K562 (cell line): ENCODE measurements around the gene TMIGD3. TPM values are rescaled to one million over a fixed set of nuclear protein-coding genes. Genes with fewer than 3 reads are reported as not detected.
A peak's percentile ranks its signal among the peaks of the same experiment; 100 is the strongest.

Experiments used
- ATAC-seq: fragments of 200-7000 bp; cut with Tn5 transposase; 3 replicates; pipeline ENCODE4 v1.9.1; 2020; ENCODE audit warnings: moderate library complexity
- BruUV-seq: library from RNA; stranded (reverse); fragments of 400-500 nt; replicated peaks from 2 replicates; lab custom pipeline; 2021; lab: Mats Ljungman, UMichigan
- CTCF ChIA-PET: fragments of 300-600 bp; formaldehyde crosslinking; extraction: SDS; loops from one replicate; lab custom pipeline; 2021; ENCODE audit warnings: low intra/inter-chr PET ratio; lab: Yijun Ruan, JAX
- POLR2A ChIA-PET: fragments of 300-600, 350-650 bp; sonication (Branson Sonifier 250); formaldehyde crosslinking; extraction: SDS; loops from one replicate; lab custom pipeline; 2021; ENCODE audit warnings: antibody characterized with exemption, inconsistent platforms; lab: Yijun Ruan, JAX
- DNase-seq, 4 experiments: peaks; one replicate each; pipeline versions ENCODE4 v3.0.0 to v3.0.0-alpha.2; 2011 to 2018; ENCODE audit warnings: low spot score in 3 of 4, mixed read lengths in 3 of 4; ENCODE audit errors: extremely low read depth in 1 of 4
- FAIRE-seq: peaks from 2 replicates; lab custom pipeline; 2011; peaks lifted over from hg19 to GRCh38; lab: Jason Lieb, UNC
- H2AFZ ChIP-seq: 2 replicates; pipeline ENCODE4 v1.6.0; 2011; ENCODE audit warnings: low read depth, low read length, control low read depth, inconsistent platforms
- H3K27ac ChIP-seq: fragments of 200-600 bp; 3 replicates; pipeline ENCODE4 v1.8.0; 2011; ENCODE audit warnings: low read depth, mild to moderate bottlenecking, control low read depth, inconsistent platforms, low read length, moderate library complexity, mixed read lengths; ENCODE audit errors: extremely low read depth
- H3K27me3 ChIP-seq, 2 experiments: fragments of 300-600 bp in 1 of 2; 2 replicates in 1 of 2; 3 replicates in 1 of 2; pipeline versions ENCODE4 v1.6.0 to v1.8.0; 2011; ENCODE audit warnings: inconsistent platforms in 2 of 2, low read length in 2 of 2, mild to moderate bottlenecking in 1 of 2, mixed read lengths in 1 of 2, moderate library complexity in 1 of 2; ENCODE audit not compliant: control insufficient read depth in 2 of 2, insufficient read depth in 2 of 2
- H3K36me3 ChIP-seq: fragments of 300-600 bp; 3 replicates; pipeline ENCODE4 v1.8.0; 2011; ENCODE audit warnings: mild to moderate bottlenecking, low read length, inconsistent platforms; ENCODE audit not compliant: control insufficient read depth, insufficient read depth
- H3K4me1 ChIP-seq, 2 experiments: fragments of 200-600 bp in 1 of 2; replicated peaks in 1 of 2; 2 replicates in 1 of 2; 3 replicates in 1 of 2; pipeline versions ENCODE4 v1.5.1 to v1.8.0; 2011; ENCODE audit warnings: inconsistent platforms in 2 of 2, low read length in 2 of 2, mild to moderate bottlenecking in 1 of 2, mixed read lengths in 1 of 2, moderate library complexity in 1 of 2; ENCODE audit not compliant: control insufficient read depth in 2 of 2, insufficient read depth in 2 of 2
- H3K4me2 ChIP-seq: 2 replicates; pipeline ENCODE4 v1.6.1; 2011; ENCODE audit warnings: low read length, control low read depth, inconsistent platforms, mixed read lengths; ENCODE audit not compliant: insufficient read depth
- H3K4me3 ChIP-seq: fragments of 200-600 bp; sonication (generic), shearing (Covaris generic); 2 replicates; pipeline ENCODE4 v1.5.1; 2016; ENCODE audit warnings: control low read depth, inconsistent platforms
- H3K79me2 ChIP-seq: fragments of 200-600 bp; 3 replicates; pipeline ENCODE4 v1.8.0; 2011; ENCODE audit warnings: low read length, inconsistent platforms; ENCODE audit not compliant: control insufficient read depth, insufficient read depth
- H3K9ac ChIP-seq, 2 experiments: 2 replicates each; pipeline versions ENCODE4 v1.6.0 to v1.6.1; 2011; ENCODE audit warnings: low read depth in 2 of 2, low read length in 2 of 2, control low read depth in 1 of 2, inconsistent platforms in 1 of 2, mild to moderate bottlenecking in 1 of 2, mixed read lengths in 1 of 2; ENCODE audit not compliant: insufficient read depth in 1 of 2
- H3K9me1 ChIP-seq: one replicate; pipeline ENCODE4 v1.6.0; 2011; ENCODE audit warnings: inconsistent platforms, mild to moderate bottlenecking, low read length, moderate library complexity; ENCODE audit not compliant: control insufficient read depth, insufficient read depth
- H3K9me3 ChIP-seq: replicated peaks from 2 replicates; pipeline ENCODE4 v1.5.1; 2011; ENCODE audit warnings: low read depth, low read length, inconsistent platforms; ENCODE audit not compliant: control insufficient read depth, insufficient read depth
- H4K20me1 ChIP-seq: replicated peaks from 2 replicates; pipeline ENCODE4 v1.6.1; 2011; ENCODE audit warnings: low read length, inconsistent platforms, mixed read lengths; ENCODE audit not compliant: control insufficient read depth, insufficient read depth
- ASH1L ChIP-seq: fragments of 450-650 bp; IDR thresholded peaks from 2 replicates; pipeline ENCODE4 v1.6.1; 2018; ENCODE audit warnings: borderline replicate concordance, mild to moderate bottlenecking, low read depth; ENCODE audit not compliant: partially characterized antibody
- BACH1 ChIP-seq: fragments of 200-800 bp; sonication (Bioruptor generic); IDR thresholded peaks from 2 replicates; pipeline ENCODE4 v1.6.1; 2016; ENCODE audit warnings: missing genetic modification characterization, missing compliant biosample characterization
- CEBPB ChIP-seq: fragments of 450-650 bp; IDR thresholded peaks from 2 replicates; pipeline ENCODE4 v1.6.1; 2016; ENCODE audit warnings: missing genetic modification characterization, missing compliant biosample characterization
- CREBBP ChIP-seq: IDR thresholded peaks from one replicate; pipeline ENCODE4 v1.6.1; 2012; ENCODE audit warnings: low read depth, mild to moderate bottlenecking, control low read depth, inconsistent platforms, low read length
- EHMT2 ChIP-seq: fragments of 450-650 bp; IDR thresholded peaks from 2 replicates; pipeline ENCODE4 v1.6.1; 2018; ENCODE audit warnings: antibody characterized with exemption
- GABPA ChIP-seq: fragments of 200-800 bp; sonication (Bioruptor generic); conservative IDR thresholded peaks from 2 replicates; pipeline ENCODE4 v1.6.1; 2016; ENCODE audit warnings: low read depth, missing genetic modification characterization, missing compliant biosample characterization
- HDAC6 ChIP-seq: IDR thresholded peaks from 2 replicates; pipeline ENCODE4 v1.6.1; 2012; ENCODE audit warnings: low read depth, mild to moderate bottlenecking, control low read depth, inconsistent platforms, low read length, moderate library complexity
- HDGF ChIP-seq: fragments of 450-650 bp; IDR thresholded peaks from 2 replicates; pipeline ENCODE4 v1.6.1; 2016
- HMGN3 ChIP-seq: IDR thresholded peaks from 2 replicates; pipeline ENCODE4 v1.6.1; 2011; ENCODE audit warnings: borderline replicate concordance, low read depth, mild to moderate bottlenecking, mixed read lengths, low read length; ENCODE audit not compliant: insufficient read length; ENCODE audit errors: extremely low read depth
- NR2F6 ChIP-seq: fragments of 450-650 bp; formaldehyde crosslinking; IDR thresholded peaks from 2 replicates; pipeline ENCODE4 v1.4.0; 2020; ENCODE audit warnings: mild to moderate bottlenecking
- SMARCB1 ChIP-seq: IDR thresholded peaks from 2 replicates; pipeline ENCODE4 v1.6.1; 2011; ENCODE audit warnings: improper control_type of control experiment, low read depth; ENCODE audit not compliant: insufficient read length
- TAF7 ChIP-seq: fragments of 450-650 bp; IDR thresholded peaks from 2 replicates; pipeline ENCODE4 v1.6.1; 2016; ENCODE audit warnings: missing genetic modification characterization, missing compliant biosample characterization
- TAL1 ChIP-seq: fragments of 450-650 bp; IDR thresholded peaks from 2 replicates; pipeline ENCODE4 v1.6.1; 2016; ENCODE audit warnings: mild to moderate bottlenecking
- TRIM28 ChIP-seq: fragments of 450-650 bp; IDR thresholded peaks from 2 replicates; pipeline ENCODE4 v1.6.1; 2017
- U2AF2 ChIP-seq: fragments of 200-400 bp; formaldehyde crosslinking; optimal IDR thresholded peaks from 2 replicates; pipeline ENCODE3; 2017; ENCODE audit warnings: low read depth, mild to moderate bottlenecking, low read length
- ZNF766 ChIP-seq: fragments of 200-800 bp; sonication (Bioruptor generic); conservative IDR thresholded peaks from 2 replicates; pipeline ENCODE4 v1.6.1; 2016; ENCODE audit warnings: missing genetic modification characterization, missing compliant biosample characterization
- WGBS: fragments of 100-300 bp; shearing (Covaris generic); methylation state at CpG from one replicate; pipeline ENCODE4 v1.1.6; 2016; ENCODE audit warnings: low coverage, mixed read lengths; ENCODE audit not compliant: insufficient coverage; ENCODE audit errors: missing lambda C conversion rate; 5-methylcytosine and 5-hydroxymethylcytosine counted together
- in situ Hi-C: fragments of 300-500 bp; cut with MboI; formaldehyde crosslinking; loops from 4 replicates; pipeline ENCODE4 v1.15.0; 2018; ENCODE audit warnings: inconsistent platforms, mixed read lengths
- intact Hi-C: fragments of 100-400 bp; cut with micrococcal nuclease; formaldehyde crosslinking; loops from 2 replicates; pipeline ENCODE4 v1.14.2; 2022
- polyA plus RNA-seq, 8 experiments: library from polyadenylated mRNA; depleted of rRNA in 4 of 8; stranded (reverse) in 5 of 8; unstranded in 3 of 8; fragments of >200 nt; fragmentation: Nextera tagmentation in 2 of 8; fragmentation: Illumina TruSeq in 1 of 8; extraction: Ambion mirVana in 2 of 8; extraction: Trizol in 1 of 8; gene quantifications; 2 replicates each; pipeline versions ENCODE4 v1.2.1 to v1.2.3, GENCODE V29; 2011 to 2014; ENCODE audit warnings: inconsistent platforms in 1 of 8, missing spikeins in 1 of 8
- total RNA-seq, 7 experiments: library from RNA; depleted of rRNA in 6 of 7; stranded (reverse); fragments of >200 nt in 6 of 7; fragmentation: Illumina TruSeq in 2 of 7; extraction: Trizol in 2 of 7; gene quantifications; 2 replicates each; pipeline versions ENCODE4 v1.2.1 to v1.2.3, GENCODE V29; 2011 to 2021; ENCODE audit warnings: low replicate concordance in 1 of 7
- TF ChIP-seq, protein P1 (sequence below): sonication (generic); formaldehyde crosslinking; IDR thresholded peaks from 2 replicates; pipeline ENCODE4 v1.5.0; 2020; ENCODE audit warnings: missing genetic modification reagents
- TF ChIP-seq, protein P2 (sequence below): fragments of 250-450 bp; sonication (Bioruptor Pico); IDR thresholded peaks from 2 replicates; pipeline ENCODE4 v1.5.0; 2020; ENCODE audit warnings: mild to moderate bottlenecking, borderline replicate concordance
- TF ChIP-seq, protein P3 (sequence below): fragments of 450-650 bp; formaldehyde crosslinking; IDR thresholded peaks from 2 replicates; pipeline ENCODE4 v1.4.0; 2022; ENCODE audit warnings: missing genetic modification characterization

Gene TMIGD3
- total and polyA plus RNA-seq, 9 of the 15 experiments (the other 6 are each of a cell fraction or from before 2014, with no cell fraction given) = 0.11 to 0.13 (median 0.11) TPM; not detected in 6

DNA sequence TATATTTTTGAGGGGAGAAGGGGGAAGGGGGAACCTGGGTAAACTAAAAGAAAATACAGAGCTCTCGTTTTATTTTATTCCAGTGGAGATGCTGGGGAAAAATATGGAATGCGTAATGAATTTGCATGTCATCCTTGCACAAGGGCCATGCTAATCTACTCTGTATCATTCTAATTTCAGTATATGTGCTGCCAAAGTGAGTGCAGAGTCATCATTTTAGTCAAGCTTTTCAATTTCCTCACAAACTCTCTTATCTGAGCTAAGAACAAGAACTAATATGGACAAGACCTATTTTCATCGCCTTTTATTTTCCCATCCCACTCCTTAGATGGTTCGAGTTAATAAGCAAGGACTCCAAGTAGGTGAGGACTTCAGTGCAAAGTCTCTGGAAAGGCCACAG lies 13.2 kb downstream of the TMIGD3 start (continued):
- no peak for TF ChIP-seq CREBBP
- TF ChIP-seq, protein P1, sequence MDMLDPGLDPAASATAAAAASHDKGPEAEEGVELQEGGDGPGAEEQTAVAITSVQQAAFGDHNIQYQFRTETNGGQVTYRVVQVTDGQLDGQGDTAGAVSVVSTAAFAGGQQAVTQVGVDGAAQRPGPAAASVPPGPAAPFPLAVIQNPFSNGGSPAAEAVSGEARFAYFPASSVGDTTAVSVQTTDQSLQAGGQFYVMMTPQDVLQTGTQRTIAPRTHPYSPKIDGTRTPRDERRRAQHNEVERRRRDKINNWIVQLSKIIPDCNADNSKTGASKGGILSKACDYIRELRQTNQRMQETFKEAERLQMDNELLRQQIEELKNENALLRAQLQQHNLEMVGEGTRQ (CRISPR knock-in tag) = no peak
- no peak for TF ChIP-seq BACH1

DNA sequence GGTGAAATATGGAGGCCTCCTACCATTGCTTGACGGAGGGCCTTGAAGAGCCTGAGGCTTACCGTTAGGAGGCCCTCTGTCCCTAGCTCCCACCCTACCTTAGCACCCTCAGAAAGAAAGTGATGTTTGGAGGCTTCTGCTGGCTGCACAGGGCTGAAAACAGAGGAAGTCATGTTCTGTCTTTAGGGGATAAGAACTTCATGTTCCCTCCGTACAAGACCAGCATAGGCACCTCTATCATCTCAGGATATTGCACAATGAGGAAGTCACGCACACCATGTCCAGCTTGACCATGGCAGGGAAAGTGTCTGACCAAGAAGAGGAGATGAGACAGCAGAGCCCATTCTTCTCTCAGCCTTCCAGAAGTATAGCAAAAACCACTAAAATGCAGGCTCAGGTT lies 13.8 kb downstream of the TMIGD3 start:
- no peaks in the 10 kb centered on the region; a peak in 1 of 5 replicates for H3K4me1 ChIP-seq
- in situ Hi-C loops (loop anchor here (25.0 kb wide), 1 partner anchor 848 kb away; no protein-coding TSS in a partner anchor), intact Hi-C loops (no loop called here)
- peak overlapping the region; percentile 71 for H2AFZ ChIP-seq
- H3K36me3 ChIP-seq = no peaks in the 10 kb centered on the region
- no peaks in the 10 kb centered on the region for H3K9me1 ChIP-seq
- H3K4me3 ChIP-seq = no peak overlapping the region
- 20% methylated on average over 4 of the region's 4 CpGs for WGBS
- H3K27me3 ChIP-seq = peaks cover 19 to 47% of the 10 kb centered on the region in 2 experiments; a peak in 4 of 5 replicates
- no peak overlapping the region for H3K9ac ChIP-seq
- ChIA-PET CTCF (no interaction called here), POLR2A (interaction anchor here (0.6 to 3.4 kb wide), 8 partner anchors 9 to 26 kb away, joined by 3 to 18 read pairs (median 3); partner anchors contain the start of genes ADORA3 and TMIGD3)
- ATAC-seq (peak; percentile 59), FAIRE-seq (peak; percentile 42), DNase-seq (no peak)
- no peaks in the 10 kb centered on the region for H4K20me1 ChIP-seq
- H3K9me3 ChIP-seq = no peaks in the 10 kb centered on the region
- H3K27ac ChIP-seq = no peak overlapping the region
- BruUV-seq = no TSS peak
- no peaks in the 10 kb centered on the region for H3K79me2 ChIP-seq
- H3K4me2 ChIP-seq = 0 out of 2 replicates have a peak overlapping the region, but pooled peaks have one; percentile 11
- TF ChIP-seq, protein P2, sequence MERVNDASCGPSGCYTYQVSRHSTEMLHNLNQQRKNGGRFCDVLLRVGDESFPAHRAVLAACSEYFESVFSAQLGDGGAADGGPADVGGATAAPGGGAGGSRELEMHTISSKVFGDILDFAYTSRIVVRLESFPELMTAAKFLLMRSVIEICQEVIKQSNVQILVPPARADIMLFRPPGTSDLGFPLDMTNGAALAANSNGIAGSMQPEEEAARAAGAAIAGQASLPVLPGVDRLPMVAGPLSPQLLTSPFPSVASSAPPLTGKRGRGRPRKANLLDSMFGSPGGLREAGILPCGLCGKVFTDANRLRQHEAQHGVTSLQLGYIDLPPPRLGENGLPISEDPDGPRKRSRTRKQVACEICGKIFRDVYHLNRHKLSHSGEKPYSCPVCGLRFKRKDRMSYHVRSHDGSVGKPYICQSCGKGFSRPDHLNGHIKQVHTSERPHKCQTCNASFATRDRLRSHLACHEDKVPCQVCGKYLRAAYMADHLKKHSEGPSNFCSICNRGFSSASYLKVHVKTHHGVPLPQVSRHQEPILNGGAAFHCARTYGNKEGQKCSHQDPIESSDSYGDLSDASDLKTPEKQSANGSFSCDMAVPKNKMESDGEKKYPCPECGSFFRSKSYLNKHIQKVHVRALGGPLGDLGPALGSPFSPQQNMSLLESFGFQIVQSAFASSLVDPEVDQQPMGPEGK (CRISPR knock-in tag) = no peak
- TF ChIP-seq, protein P3, sequence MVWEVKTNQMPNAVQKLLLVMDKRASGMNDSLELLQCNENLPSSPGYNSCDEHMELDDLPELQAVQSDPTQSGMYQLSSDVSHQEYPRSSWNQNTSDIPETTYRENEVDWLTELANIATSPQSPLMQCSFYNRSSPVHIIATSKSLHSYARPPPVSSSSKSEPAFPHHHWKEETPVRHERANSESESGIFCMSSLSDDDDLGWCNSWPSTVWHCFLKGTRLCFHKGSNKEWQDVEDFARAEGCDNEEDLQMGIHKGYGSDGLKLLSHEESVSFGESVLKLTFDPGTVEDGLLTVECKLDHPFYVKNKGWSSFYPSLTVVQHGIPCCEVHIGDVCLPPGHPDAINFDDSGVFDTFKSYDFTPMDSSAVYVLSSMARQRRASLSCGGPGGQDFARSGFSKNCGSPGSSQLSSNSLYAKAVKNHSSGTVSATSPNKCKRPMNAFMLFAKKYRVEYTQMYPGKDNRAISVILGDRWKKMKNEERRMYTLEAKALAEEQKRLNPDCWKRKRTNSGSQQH = no peak
- TF ChIP-seq U2AF2 (no peak), ZNF766 (CRISPR knock-in tag) (0 out of 2 replicates have a peak, but pooled peaks have one; percentile 11), HMGN3 (no peak), SMARCB1 (no peak), TAF7 (tag) (no peak), CEBPB (tag) (peak; percentile 96), HDAC6 (no peak), GABPA (tag) (peak; percentile 25; the same call in 1 of the 2 replicates), NR2F6 (CRISPR knock-in tag) (no peak), TRIM28 (no peak), EHMT2 (peak; percentile 56; the same call in 1 of the 2 replicates), HDGF (no peak), ASH1L (no peak), TAL1 (no peak)
